HUES64 (cell line): ENCODE data around the gene SPOCK2.

Experiments used
- H3K27ac ChIP-seq: 2 replicates; pipeline ENCODE4 v1.7.0; 2013; ENCODE audit warnings: low read depth, low read length, inconsistent platforms
- H3K27me3 ChIP-seq: 2 replicates; pipeline ENCODE4 v1.6.1; 2013; ENCODE audit warnings: mild to moderate bottlenecking, low read length; ENCODE audit not compliant: insufficient read depth
- H3K36me3 ChIP-seq: 2 replicates; pipeline ENCODE4 v1.6.1; 2013; ENCODE audit warnings: mild to moderate bottlenecking, low read length; ENCODE audit not compliant: insufficient read depth
- H3K4me1 ChIP-seq: 2 replicates; pipeline ENCODE4 v1.6.1; 2013; ENCODE audit warnings: mild to moderate bottlenecking, low read length, moderate library complexity; ENCODE audit not compliant: insufficient read depth
- H3K4me3 ChIP-seq: 2 replicates; pipeline ENCODE4 v1.5.1; 2013; ENCODE audit warnings: mild to moderate bottlenecking, low read length, moderate library complexity
- H3K9ac ChIP-seq: 2 replicates; pipeline ENCODE4 v1.6.1; 2013; ENCODE audit warnings: mild to moderate bottlenecking, low read depth, low read length
- H3K9me3 ChIP-seq: 2 replicates; pipeline ENCODE4 v1.6.1; 2013; ENCODE audit warnings: low read depth, low read length; ENCODE audit not compliant: insufficient read depth
- WGBS: fragments of 150-250, 120-280 bp; methylation state at CpG from one replicate; pipeline ENCODE4 v1.1.7; 2013; ENCODE audit warnings: missing lambda C conversion rate; 5-methylcytosine and 5-hydroxymethylcytosine counted together

SPOCK2 gene

GRCh38 chr10:72048450-72049124 is 39.8 kb downstream of the SPOCK2 start:
- Histone ChIP-seq H3K9ac (no peak overlapping the region), H3K36me3 (no peaks in the 10 kb centered on the region), H3K4me1 (peaks cover 3% of the 10 kb centered on the region), H3K9me3 (peaks cover 6% of the 10 kb centered on the region; the same call in 1 of the 2 replicates), H3K27ac (no peak overlapping the region), H3K27me3 (no peaks in the 10 kb centered on the region), H3K4me3 (no peak overlapping the region)
- WGBS, result 30% methylated on average over 12 of the region's 12 CpGs

DNA sequence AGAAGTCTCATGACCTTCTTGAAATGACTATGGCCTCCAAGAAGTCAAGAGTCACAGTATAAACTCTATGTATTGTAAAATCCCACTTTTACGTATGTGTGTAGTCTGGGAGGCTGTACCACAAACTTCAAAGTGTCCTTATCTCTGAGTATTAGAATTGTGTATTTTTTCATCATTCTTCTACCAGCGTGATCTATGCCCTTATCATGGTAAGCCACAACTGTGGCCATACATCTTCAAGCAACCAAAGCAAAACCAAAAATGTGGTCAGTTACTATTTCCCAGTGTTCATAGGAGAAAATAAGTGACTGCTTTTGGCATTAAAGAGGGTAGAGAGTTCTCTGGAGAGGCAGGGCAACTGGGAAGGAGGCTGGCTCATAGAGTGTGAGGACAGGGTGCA is 42.8 kb downstream of the SPOCK2 start:
- H3K27me3 ChIP-seq, result no peaks in the 10 kb centered on the region
- no peak overlapping the region for H3K4me3 ChIP-seq
- no peak overlapping the region for H3K27ac ChIP-seq
- H3K36me3 ChIP-seq, result no peaks in the 10 kb centered on the region
- no peak overlapping the region for H3K9ac ChIP-seq
- H3K4me1 ChIP-seq, result peaks cover 6% of the 10 kb centered on the region
- 100% methylated on average over 1 of the region's 2 CpGs for WGBS
- H3K9me3 ChIP-seq, result peaks cover 6% of the 10 kb centered on the region; the same call in 1 of the 2 replicates

- Histone ChIP-seq H3K36me3 (no peaks in the 10 kb centered on the region), H3K27me3 (no peaks in the 10 kb centered on the region), H3K4me3 (no peak overlapping the region), H3K4me1 (peaks cover 6% of the 10 kb centered on the region), H3K9me3 (peaks cover 1% of the 10 kb centered on the region; the same call in 1 of the 2 replicates), H3K27ac (no peak overlapping the region), H3K9ac (no peak overlapping the region)
- WGBS, result 83% methylated on average over 17 of the region's 17 CpGs
These were observed 43.8 kb downstream of the SPOCK2 start for GRCh38 chr10:72044417-72045041.

DNA sequence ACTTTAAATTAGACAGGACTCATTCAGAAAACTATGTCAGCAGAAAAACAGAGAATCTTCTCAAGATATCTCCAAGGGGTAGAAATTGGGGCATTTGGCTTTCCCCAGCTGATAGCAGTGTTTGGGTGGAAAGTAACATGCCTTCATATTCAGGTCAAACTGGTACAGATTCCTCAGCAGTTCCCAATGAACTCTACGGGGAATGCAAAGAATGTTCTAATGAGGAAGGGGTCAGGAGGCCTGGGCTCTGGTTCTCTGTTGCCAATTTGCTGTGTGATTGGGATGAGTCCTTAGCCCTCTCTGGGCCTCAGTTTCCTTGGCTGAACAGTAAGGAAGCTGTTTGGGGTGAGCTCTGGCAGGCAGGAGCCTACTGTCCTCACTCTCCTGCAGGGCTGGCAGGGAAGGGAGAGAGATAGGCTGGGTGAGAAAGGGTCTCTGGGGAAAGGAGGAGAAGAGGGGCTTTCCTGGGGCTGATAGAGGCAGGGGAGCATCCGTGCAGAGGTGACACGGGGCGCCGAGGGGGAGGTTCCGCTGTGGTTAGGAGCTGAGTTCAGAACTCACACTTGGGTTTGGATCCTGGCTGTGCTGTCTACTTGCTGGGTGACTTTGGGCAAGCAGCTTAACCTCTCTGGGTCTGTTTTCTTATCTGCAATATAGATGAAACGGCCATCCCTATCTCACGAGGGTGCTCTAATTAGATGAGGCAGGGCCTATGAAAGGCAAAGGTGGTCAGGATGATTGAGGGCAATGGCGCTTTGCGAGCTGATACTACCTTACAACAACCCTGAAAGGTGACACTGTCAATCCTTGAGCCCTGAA is 45.1 kb downstream of the SPOCK2 start:
- Histone ChIP-seq H3K36me3 (no peaks in the 10 kb centered on the region), H3K9me3 (no peaks in the 10 kb centered on the region), H3K4me1 (peaks cover 9% of the 10 kb centered on the region), H3K9ac (no peak overlapping the region), H3K27me3 (no peaks in the 10 kb centered on the region), H3K4me3 (no peak overlapping the region), H3K27ac (no peak overlapping the region)
- WGBS, result 92% methylated on average over 10 of the region's 10 CpGs

DNA sequence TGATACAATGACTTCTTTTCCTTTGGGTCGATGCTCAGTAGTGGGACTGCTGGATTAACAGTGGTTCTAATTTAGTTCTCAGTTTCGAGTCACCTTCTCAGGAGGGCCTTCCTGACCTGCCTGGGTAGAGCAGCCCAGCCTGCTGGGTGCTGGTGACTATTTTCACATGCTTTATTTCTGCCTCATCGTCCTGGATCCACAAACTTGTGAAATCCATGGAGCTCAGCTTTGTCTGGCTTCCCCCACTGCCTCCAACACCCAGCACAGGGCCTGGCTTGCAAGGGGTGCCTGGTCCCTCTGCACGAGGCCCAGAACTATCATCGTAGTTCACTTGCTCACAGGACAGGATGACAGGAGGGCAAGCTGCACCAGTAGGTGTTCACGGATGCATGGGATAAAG is 46.9 kb downstream of the SPOCK2 start:
- no peak overlapping the region for H3K9ac ChIP-seq
- 90% methylated on average over 6 of the region's 6 CpGs for WGBS
- no peaks in the 10 kb centered on the region for H3K9me3 ChIP-seq
- H3K4me1 ChIP-seq, result peaks cover 19% of the 10 kb centered on the region; the same call in 1 of the 2 replicates
- no peak overlapping the region for H3K4me3 ChIP-seq
- no peak overlapping the region for H3K27ac ChIP-seq
- H3K36me3 ChIP-seq, result no peaks in the 10 kb centered on the region
- no peaks in the 10 kb centered on the region for H3K27me3 ChIP-seq

DNA sequence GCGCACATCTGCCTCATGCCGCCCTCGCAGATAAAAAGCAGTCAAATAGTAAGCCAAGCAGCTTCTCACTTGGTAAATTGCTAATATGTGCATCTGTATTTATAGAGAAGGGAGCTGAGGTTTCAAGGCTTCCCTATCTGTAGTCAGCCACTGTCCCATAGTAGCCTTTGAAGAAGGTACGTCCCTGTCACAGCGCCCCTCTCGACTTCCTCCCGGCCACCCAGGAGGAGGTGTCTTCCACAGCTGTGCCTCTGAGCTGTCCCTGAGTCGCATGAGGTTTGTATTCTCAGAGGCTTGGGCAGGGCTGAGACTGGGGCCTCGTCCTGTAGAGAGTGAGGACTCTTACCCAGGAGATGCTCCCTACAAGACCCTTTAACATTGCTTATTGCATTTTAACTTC is 49.0 kb downstream of the SPOCK2 start:
- no peaks in the 10 kb centered on the region for H3K27me3 ChIP-seq
- no peaks in the 10 kb centered on the region for H3K36me3 ChIP-seq
- H3K27ac ChIP-seq, result no peak overlapping the region
- peaks cover 19% of the 10 kb centered on the region; the same call in 1 of the 2 replicates for H3K4me1 ChIP-seq
- H3K9me3 ChIP-seq, result no peaks in the 10 kb centered on the region
- no peak overlapping the region for H3K4me3 ChIP-seq
- 70% methylated on average over 9 of the region's 9 CpGs for WGBS
- no peak overlapping the region for H3K9ac ChIP-seq

DNA sequence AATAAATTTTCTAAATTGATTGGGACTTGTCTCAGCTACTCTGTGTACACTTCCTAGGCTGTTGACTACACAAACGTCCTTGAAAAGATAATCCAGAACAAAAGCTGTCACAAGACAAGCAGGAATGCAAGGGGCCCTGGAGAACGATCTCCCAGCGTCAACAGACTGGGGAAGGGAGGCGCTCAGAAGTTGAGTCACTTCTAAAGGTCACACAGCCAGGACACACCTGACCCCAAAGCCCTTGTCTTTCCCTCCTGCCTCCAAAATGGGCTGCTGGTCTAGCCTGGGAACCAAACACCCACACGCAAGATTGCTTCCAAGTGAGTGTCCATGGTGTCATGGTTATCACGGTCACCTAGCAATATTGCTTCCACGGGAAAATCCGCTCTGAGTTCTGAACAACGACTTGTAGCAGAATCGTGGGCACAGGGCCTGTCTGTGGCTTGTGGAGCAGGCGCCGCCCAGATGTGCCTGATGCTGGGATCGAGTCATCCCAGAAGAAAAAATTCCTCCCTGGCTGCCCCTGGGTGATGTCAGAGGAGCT is 49.8 kb downstream of the SPOCK2 start:
- Histone ChIP-seq H3K9ac (no peak overlapping the region), H3K27ac (peak overlapping the region; percentile 47; the same call in 1 of the 2 replicates), H3K36me3 (no peaks in the 10 kb centered on the region), H3K4me1 (peaks cover 19% of the 10 kb centered on the region; the same call in 1 of the 2 replicates), H3K9me3 (no peaks in the 10 kb centered on the region), H3K27me3 (no peaks in the 10 kb centered on the region), H3K4me3 (no peak overlapping the region)
- 85% methylated on average over 13 of the region's 13 CpGs for WGBS

GRCh38 chr10:72037811-72038210 is 50.5 kb downstream of the SPOCK2 start:
- H3K27ac ChIP-seq, result peak overlapping the region; percentile 72; the same call in 1 of the 2 replicates
- no peaks in the 10 kb centered on the region for H3K9me3 ChIP-seq
- peaks cover 18% of the 10 kb centered on the region; the same call in 1 of the 2 replicates for H3K4me1 ChIP-seq
- no peak overlapping the region for H3K4me3 ChIP-seq
- no peaks in the 10 kb centered on the region for H3K36me3 ChIP-seq
- H3K9ac ChIP-seq, result peak overlapping the region; percentile 22; the same call in 1 of the 2 replicates
- no peaks in the 10 kb centered on the region for H3K27me3 ChIP-seq
- WGBS, result 57% methylated on average over 3 of the region's 3 CpGs

GRCh38 chr10:72037266-72037665 is 51.1 kb downstream of the SPOCK2 start:
- 92% methylated on average over 8 of the region's 8 CpGs for WGBS
- no peaks in the 10 kb centered on the region for H3K36me3 ChIP-seq
- peak overlapping the region; percentile 22; the same call in 1 of the 2 replicates for H3K9ac ChIP-seq
- peaks cover 16% of the 10 kb centered on the region; the same call in 1 of the 2 replicates for H3K4me1 ChIP-seq
- H3K27me3 ChIP-seq, result no peaks in the 10 kb centered on the region
- peak overlapping the region; percentile 72; the same call in 1 of the 2 replicates for H3K27ac ChIP-seq
- no peaks in the 10 kb centered on the region for H3K9me3 ChIP-seq
- H3K4me3 ChIP-seq, result no peak overlapping the region

- no peaks in the 10 kb centered on the region for H3K27me3 ChIP-seq
- H3K27ac ChIP-seq, result no peak overlapping the region
- peaks cover 16% of the 10 kb centered on the region; the same call in 1 of the 2 replicates for H3K4me1 ChIP-seq
- H3K4me3 ChIP-seq, result no peak overlapping the region
- WGBS, result 91% methylated on average over 13 of the region's 13 CpGs
- no peaks in the 10 kb centered on the region for H3K36me3 ChIP-seq
- H3K9me3 ChIP-seq, result no peaks in the 10 kb centered on the region
- H3K9ac ChIP-seq, result no peak overlapping the region
These were observed 53.0 kb downstream of the SPOCK2 start for GRCh38 chr10:72035252-72035887.
